ENCODE data around the gene TMEM151B. TPM values are rescaled to one million over a fixed set of nuclear protein-coding genes. Genes with fewer than 3 reads are reported as not detected.
A peak's percentile ranks its signal among the peaks of the same experiment; 100 is the strongest.

The TMEM151B gene
- total and polyA plus RNA-seq, 2 of the 13 experiments (the other 11 are each of a cell fraction or from before 2014, with no cell fraction given): not detected

- no peak for TF ChIP-seq ZNF577 (CRISPR knock-in tag; IDR thresholded peaks at IDR 0.05; ENCODE audit: borderline replicate concordance, low read depth)
- no peak for TF ChIP-seq MIER3 (CRISPR knock-in tag; IDR thresholded peaks at IDR 0.05; ENCODE audit: borderline replicate concordance)
- TF ChIP-seq EZH2 (conservative IDR thresholded peaks at IDR 0.05; ENCODE audit: low read depth, low read length): no peak
- TF ChIP-seq TAF1 (CRISPR knock-in tag; IDR thresholded peaks at IDR 0.05): peak; percentile 82
- no peak for TF ChIP-seq MED13 (CRISPR knock-in tag; IDR thresholded peaks at IDR 0.05)
- TF ChIP-seq SP140L (CRISPR knock-in tag; IDR thresholded peaks at IDR 0.05; ENCODE audit: borderline replicate concordance): peak; percentile 60; the same call in 1 of the 2 replicates
- peak; percentile 62 for TF ChIP-seq ZNF274 (CRISPR knock-in tag; IDR thresholded peaks at IDR 0.05)
- no peak for TF ChIP-seq HMGA1 (CRISPR knock-in tag; conservative IDR thresholded peaks at IDR 0.05)
- TF ChIP-seq, protein P1, sequence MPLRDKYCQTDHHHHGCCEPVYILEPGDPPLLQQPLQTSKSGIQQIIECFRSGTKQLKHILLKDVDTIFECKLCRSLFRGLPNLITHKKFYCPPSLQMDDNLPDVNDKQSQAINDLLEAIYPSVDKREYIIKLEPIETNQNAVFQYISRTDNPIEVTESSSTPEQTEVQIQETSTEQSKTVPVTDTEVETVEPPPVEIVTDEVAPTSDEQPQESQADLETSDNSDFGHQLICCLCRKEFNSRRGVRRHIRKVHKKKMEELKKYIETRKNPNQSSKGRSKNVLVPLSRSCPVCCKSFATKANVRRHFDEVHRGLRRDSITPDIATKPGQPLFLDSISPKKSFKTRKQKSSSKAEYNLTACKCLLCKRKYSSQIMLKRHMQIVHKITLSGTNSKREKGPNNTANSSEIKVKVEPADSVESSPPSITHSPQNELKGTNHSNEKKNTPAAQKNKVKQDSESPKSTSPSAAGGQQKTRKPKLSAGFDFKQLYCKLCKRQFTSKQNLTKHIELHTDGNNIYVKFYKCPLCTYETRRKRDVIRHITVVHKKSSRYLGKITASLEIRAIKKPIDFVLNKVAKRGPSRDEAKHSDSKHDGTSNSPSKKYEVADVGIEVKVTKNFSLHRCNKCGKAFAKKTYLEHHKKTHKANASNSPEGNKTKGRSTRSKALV (CRISPR knock-in tag; IDR thresholded peaks at IDR 0.05): no peak
- no peak for TF ChIP-seq ZNF552 (CRISPR knock-in tag; IDR thresholded peaks at IDR 0.05; ENCODE audit: borderline replicate concordance)
- peak; percentile 51 for TF ChIP-seq RXRA (CRISPR knock-in tag; IDR thresholded peaks at IDR 0.05)
- TF ChIP-seq NR2F2 (IDR thresholded peaks at IDR 0.05; ENCODE audit: borderline replicate concordance, low read depth): no peak; the same call in 1 of the 2 replicates
- no peak for TF ChIP-seq ZNF143 (CRISPR knock-in tag; IDR thresholded peaks at IDR 0.05)
- TF ChIP-seq ZNF781 (CRISPR knock-in tag; IDR thresholded peaks at IDR 0.05; ENCODE audit: borderline replicate concordance, not compliant biosample characterization): no peak
- no peak; the same call in 1 of the 2 replicates for TF ChIP-seq YEATS2 (CRISPR knock-in tag; IDR thresholded peaks at IDR 0.05; ENCODE audit: borderline replicate concordance)
- TF ChIP-seq SRSF1 (optimal IDR thresholded peaks at IDR 0.05; ENCODE audit: low read depth, low read length): peak; percentile 98
- TF ChIP-seq, protein P2, sequence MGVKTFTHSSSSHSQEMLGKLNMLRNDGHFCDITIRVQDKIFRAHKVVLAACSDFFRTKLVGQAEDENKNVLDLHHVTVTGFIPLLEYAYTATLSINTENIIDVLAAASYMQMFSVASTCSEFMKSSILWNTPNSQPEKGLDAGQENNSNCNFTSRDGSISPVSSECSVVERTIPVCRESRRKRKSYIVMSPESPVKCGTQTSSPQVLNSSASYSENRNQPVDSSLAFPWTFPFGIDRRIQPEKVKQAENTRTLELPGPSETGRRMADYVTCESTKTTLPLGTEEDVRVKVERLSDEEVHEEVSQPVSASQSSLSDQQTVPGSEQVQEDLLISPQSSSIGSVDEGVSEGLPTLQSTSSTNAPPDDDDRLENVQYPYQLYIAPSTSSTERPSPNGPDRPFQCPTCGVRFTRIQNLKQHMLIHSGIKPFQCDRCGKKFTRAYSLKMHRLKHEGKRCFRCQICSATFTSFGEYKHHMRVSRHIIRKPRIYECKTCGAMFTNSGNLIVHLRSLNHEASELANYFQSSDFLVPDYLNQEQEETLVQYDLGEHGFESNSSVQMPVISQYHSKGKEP (CRISPR knock-in tag; IDR thresholded peaks at IDR 0.05): no peak; the same call in 1 of the 2 replicates
- no peak for TF ChIP-seq NR2F1 (CRISPR knock-in tag; IDR thresholded peaks at IDR 0.05)
- no peak for TF ChIP-seq ZNF580 (CRISPR knock-in tag; IDR thresholded peaks at IDR 0.05; ENCODE audit: borderline replicate concordance, low read depth)
- TF ChIP-seq, protein P3, sequence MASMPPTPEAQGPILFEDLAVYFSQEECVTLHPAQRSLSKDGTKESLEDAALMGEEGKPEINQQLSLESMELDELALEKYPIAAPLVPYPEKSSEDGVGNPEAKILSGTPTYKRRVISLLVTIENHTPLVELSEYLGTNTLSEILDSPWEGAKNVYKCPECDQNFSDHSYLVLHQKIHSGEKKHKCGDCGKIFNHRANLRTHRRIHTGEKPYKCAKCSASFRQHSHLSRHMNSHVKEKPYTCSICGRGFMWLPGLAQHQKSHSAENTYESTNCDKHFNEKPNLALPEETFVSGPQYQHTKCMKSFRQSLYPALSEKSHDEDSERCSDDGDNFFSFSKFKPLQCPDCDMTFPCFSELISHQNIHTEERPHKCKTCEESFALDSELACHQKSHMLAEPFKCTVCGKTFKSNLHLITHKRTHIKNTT (CRISPR knock-in tag; IDR thresholded peaks at IDR 0.05): no peak
- no peak for TF ChIP-seq MLLT10 (CRISPR knock-in tag; IDR thresholded peaks at IDR 0.05)
These were observed 5.1 kb upstream of the TMEM151B start, which contains the start of gene NFKBIE (continued) for GRCh38 chr6:44265007-44265721.

Measured in HepG2 (cell line).